GM12801 (cell line): ENCODE data around the gene FNBP1L.

Experiments used
- TF ChIP-seq, protein P1 (sequence below): IDR thresholded peaks from one replicate; pipeline ENCODE4 v1.5.1; 2011; ENCODE audit warnings: control low read depth; ENCODE audit not compliant: insufficient read length; ENCODE audit errors: extremely low read depth

Gene FNBP1L

DNA sequence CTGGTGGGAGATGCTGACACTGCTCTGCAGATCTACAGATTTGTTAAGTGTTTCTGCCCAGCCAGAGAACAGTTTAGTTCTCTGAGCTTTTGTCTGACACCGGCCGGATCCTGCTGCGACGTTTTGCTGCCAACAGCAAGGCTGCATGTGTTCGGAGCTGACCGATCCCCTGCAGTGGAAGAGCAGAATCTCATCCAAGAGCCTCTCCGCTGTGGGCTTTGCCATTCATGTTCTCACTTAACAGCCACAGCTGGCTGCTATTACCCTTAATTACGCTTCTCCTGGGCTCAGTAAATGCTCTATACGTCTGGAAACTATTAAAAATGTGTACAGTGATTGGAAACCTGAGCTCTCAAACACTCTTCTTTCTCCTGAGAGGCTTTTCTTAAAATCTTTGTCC lies 128.4 kb downstream of the FNBP1L start:
- TF ChIP-seq, protein P1, sequence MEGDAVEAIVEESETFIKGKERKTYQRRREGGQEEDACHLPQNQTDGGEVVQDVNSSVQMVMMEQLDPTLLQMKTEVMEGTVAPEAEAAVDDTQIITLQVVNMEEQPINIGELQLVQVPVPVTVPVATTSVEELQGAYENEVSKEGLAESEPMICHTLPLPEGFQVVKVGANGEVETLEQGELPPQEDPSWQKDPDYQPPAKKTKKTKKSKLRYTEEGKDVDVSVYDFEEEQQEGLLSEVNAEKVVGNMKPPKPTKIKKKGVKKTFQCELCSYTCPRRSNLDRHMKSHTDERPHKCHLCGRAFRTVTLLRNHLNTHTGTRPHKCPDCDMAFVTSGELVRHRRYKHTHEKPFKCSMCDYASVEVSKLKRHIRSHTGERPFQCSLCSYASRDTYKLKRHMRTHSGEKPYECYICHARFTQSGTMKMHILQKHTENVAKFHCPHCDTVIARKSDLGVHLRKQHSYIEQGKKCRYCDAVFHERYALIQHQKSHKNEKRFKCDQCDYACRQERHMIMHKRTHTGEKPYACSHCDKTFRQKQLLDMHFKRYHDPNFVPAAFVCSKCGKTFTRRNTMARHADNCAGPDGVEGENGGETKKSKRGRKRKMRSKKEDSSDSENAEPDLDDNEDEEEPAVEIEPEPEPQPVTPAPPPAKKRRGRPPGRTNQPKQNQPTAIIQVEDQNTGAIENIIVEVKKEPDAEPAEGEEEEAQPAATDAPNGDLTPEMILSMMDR = no peak

- TF ChIP-seq, protein P1 = no peak
These were observed 128.8 kb downstream of the FNBP1L start for GRCh38 chr1:93576746-93577145.

- TF ChIP-seq, protein P1 = no peak
These were observed 129.9 kb downstream of the FNBP1L start for GRCh38 chr1:93577536-93578432.

- TF ChIP-seq, protein P1 = no peak
These were observed 130.5 kb downstream of the FNBP1L start for GRCh38 chr1:93578433-93578830.

DNA sequence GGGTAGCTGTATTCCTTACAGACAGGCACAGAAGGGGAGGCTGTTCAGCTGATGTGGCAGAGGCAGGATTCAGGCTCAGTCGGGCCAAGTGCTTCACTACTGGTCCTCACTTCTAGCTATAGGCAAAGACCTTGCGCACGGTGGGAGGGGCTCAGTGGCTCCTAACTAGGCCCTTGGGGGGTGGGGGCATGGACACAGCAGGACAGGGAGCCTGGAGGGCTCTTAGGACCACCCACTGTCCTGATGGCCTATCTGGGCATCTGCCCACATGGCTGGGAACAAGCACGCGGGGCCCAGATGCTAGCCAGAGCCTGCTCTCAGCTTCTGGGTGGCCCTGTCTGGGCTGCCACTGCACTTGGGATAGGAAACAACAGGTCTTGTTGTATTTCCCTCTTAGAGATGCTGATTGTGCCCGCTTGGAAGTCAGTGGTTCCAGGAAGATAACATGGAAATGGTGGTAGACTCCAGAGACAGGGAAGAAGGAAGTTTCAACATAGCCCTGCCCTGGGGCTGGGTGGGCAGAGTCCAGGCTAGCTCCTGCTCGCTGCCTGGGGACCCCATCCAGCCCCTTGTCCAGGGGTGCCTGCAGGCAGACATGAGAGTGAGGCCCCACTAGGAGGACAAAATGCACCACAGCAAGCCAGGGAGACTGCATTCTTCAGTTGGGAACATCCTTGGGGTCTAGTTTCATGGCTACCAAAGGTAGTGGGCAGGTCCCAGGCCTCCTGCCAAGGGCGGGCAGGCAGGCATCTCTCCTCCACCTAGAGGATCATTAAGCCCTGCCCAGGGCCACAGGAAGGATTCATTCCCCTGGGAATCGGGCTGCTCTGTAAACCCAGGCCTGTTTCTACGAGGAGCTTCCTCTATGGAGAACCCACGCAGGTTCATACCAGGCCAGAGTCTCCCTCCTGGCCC lies 131.2 kb downstream of the FNBP1L start:
- TF ChIP-seq, protein P1 = no peak

DNA sequence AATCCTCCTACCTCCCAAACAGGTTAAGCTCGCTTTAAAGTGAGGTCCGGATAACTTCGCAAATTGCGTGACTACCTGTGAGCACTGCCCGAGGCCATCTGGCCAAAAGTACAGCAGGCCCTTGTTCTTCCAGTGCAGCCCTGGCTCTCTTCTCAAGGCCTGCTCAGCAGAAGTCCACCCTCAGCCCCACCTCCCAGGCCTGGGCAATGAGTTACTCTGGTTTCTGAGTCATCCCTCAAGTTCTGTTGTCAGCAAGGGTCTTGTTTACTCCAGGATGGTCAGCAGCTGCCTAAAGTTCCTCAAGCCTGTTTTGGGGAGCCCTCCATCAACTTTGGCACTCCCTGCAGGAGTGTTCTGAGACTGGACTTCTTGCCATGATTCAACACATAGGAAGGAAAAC lies 132.0 kb downstream of the FNBP1L start:
- TF ChIP-seq, protein P1 = no peak

DNA sequence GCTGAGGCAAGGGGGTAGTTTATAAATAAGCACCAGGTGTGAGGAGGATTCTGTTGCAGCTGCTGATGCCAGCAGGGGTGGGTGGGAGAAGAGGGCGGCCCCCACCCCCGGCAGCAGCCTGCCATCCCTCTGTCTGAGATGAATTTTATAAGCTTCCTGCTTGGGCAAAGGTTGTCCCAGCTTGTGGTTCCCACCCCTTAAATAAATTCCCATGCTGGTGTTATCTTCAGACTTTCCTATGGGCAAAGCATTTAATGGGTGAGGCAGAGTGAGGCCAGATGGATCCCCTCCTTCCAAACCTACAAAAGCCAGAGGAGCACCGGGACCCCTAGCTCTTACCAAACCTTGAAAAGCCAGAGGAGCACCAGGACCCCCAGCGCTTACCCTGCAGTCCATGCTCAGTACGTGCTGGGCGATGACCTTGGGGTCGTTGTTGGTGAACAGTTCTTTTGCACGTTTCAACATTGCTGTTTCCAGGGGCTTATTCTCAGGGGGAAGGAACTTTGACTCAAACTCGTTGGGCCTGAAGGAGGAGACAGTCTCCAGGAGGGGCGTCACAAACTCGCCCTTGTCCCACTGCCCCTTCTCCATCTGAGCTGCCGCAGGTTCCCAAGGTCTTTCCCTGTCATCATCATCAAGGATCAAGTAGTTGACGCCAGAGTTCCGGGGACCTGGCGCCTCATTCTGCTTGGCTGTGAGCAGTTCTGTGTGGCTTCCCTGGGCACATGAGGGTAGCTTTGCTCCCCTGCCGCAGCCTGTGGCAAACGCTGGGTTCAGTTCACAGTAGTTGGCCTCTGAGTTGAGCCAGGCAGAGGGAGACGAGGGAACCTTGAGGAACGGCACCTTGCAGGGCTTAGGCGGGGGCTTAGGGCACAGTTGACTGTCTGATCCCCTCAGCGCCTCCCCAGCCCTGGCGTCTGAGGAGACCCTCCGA lies 134.3 kb downstream of the FNBP1L start:
- TF ChIP-seq, protein P1 = no peak
